HG02973 (cell line): Measurements from ENCODE around the gene FAM181B.
A peak's percentile ranks its signal among the peaks of the same experiment; 100 is the strongest.
"Not testable (repeated sequence)": the region's sequence is repeated elsewhere in the genome, so short reads cannot be mapped to it uniquely, and the experiment has no call there.

Experiments
- ATAC-seq: cut with Tn5 transposase; IDR thresholded peaks from one replicate; pipeline ENCODE4 v1.9.1; 2021; ENCODE audit warnings: moderate library complexity; ENCODE audit not compliant: unreplicated experiment

The FAM181B gene

DNA sequence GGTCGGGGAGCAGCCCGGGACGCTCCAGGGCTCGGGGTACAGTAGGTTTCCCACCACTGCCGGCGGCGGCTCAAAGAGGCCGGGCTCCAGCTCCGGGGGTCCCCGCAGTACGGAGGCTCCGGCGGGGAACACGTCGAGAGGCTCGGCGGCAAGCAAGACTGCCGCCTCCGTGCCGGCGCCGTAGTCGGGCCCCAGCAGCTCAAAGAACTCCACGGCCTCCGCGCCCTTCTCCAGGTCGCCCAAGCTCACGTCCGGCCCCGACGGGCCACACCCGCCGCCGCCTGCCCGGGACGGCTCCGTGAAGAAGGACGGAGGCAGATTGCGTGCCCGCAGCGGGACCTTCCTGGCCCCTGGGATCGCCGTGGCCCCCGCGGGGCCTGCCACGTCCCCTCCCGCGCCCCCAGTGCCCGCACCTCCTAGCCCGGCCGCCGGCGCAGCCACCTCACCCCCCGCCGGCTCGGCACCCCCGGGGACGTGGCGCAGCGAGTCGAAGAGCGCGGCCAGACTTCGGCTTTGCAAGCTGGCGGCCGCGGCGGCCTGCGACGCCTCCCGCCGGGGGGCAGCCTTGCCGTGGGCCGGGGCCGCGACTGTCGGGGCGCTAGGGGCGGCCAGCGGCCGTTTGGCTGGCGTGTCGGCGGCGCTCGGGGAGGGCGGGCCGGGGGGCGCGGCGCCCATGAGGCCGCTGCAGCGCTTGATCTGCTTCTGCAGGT, 775 bp downstream of the FAM181B start:
- peak; percentile 25 for ATAC-seq

DNA sequence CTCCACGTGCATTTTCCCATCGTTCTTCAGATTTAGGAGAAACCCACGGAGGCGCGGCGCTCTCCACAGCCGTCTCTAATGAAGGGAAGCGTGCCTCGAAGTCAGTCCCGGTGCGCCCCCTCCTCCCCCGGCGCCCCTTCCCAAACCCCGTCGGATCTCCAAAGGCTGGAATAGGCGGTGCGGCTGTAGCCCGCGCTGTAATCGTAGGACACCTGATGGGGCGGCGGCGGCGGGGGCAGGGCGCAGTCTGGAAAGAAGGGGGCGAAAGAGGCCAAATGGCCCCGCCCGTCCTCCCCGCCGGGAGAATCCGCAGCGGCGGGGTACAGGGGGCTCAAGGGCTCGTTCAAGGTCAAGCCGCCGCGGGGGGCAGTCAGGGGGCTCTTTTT, 1.3 kb downstream of the FAM181B start:
- ATAC-seq: no peak

DNA sequence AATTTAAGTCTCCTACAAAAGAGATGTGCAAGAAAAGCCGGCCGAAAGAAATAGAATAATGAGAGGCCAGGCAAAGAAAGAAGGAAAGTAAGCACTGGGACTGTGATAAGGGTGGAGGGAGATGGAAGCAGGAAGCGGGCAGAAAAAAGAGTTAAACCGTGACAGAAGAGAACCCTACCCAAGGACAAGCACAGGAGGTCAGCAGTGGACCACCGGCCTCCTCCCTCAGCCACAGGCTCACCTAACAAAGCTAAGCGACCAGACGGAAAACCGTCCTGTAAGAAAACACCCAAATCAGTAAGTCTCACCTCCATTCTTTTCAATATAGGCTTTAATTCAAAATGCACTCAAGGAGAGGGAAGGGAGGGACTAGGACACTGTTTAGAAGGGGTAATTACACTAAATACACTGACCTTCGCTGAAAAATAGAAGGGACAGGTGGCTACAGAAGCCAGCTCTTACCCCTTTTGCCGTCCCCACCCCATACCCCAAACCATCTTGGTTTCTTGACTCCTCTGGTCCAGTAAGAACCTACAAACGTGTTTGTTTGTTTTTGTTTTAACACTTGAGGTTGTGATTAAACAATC, 1.9 kb downstream of the FAM181B start:
- no peak for ATAC-seq

GRCh38 chr11:82730754-82731153, 2.9 kb downstream of the FAM181B start:
- ATAC-seq: no peak

DNA sequence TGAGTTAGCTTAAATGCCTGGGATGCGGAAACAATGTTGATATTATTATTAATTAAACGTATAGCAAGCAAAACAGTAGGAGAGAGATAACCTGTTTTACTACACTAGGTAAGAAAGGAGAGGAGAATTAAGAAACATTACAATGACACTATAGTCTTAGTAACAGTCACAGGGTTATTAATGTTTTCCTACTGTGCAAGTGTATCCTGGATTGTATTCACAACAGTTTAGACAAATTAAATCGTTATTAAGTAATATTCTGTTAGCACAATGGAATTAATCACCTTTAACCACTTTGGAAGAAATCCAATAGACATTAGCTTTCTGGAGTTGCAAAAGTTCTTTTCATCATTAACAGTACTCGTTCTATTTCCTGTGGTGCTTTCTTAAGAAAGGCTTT, 3.4 kb downstream of the FAM181B start:
- ATAC-seq: no peak

GRCh38 chr11:82724026-82724425, 9.6 kb downstream of the FAM181B start:
- ATAC-seq: no peak

- no peak for ATAC-seq
Observed at GRCh38 chr11:82722231-82722630, 11.4 kb downstream of the FAM181B start.

GRCh38 chr11:82720267-82721065, 13.2 kb downstream of the FAM181B start:
- ATAC-seq: no peak

DNA sequence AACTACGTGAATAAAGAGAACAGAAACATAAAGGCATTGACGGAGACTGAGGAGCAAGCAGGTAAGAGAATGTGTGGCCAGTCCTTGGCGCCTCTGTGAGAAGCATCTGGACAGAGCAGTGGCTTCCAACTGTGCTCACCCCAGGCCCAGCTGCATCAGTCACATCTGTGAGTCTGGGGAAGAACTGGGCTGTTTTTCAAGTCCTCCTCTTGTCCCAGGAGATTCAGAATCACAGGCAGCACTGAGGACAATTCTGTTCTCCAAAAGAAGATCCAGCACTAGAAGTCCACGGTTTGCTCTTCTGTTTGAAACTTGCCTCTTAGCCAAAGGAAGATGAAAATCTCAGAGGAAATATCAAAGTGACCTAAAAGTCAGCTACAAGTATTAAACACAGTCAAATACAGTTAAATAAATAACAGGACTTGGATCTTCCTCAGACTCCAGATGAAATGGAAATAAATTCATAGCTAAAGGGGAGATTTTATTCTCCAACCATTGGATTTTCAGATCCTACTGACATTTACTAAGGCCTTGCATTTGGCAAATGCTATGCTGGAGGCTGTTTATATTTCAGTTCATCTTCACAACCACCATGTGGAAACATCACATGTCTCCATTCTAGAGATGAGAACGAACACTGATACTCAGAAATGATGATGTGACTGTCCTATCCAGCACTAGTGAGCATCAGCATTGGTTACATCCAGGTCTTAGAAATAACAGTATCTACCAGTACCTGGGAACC, 14.1 kb downstream of the FAM181B start:
- ATAC-seq: no peak

GRCh38 chr11:82718821-82719220, 14.8 kb downstream of the FAM181B start:
- no peak for ATAC-seq

DNA sequence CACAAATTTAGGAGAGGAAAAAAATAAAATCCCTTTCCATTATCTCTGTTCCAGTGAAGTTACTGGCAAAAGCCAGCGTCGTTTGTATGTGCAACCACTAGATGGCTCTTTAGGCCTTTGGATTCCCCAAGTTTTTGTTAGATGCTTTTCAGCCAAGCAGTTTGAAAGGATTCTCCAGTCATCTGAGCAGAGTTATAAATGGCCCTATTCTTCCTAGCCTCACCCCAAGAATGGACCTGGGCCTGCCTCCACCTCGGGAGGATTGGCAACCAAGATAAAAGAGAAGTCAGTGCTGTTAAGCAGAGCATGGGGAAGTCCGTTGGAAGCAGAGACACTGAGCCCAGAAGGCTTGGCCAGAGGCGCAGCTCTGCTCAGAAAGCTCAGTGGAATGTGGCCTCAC, 15.4 kb downstream of the FAM181B start:
- ATAC-seq: no peak

- no peak for ATAC-seq
Observed at GRCh38 chr11:82714346-82715174, 19.1 kb downstream of the FAM181B start.

DNA sequence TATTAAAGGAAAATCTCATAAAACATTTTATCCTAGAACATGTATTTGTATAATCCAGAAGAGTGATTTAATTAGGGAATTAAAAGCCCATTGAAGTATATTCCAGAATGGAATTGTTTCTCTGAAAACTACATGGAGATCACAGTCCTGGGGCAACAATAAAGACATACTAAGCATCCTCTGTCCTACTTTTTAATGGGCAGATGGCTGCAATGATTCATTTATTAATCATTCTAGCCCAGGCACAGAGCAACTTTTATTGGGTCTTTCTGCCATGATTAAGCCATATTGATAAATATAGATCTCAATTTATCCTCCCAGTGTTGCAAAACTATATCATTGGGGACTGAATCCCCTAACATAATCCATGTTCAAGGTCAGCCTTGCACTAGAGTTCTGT, 22.0 kb downstream of the FAM181B start:
- ATAC-seq: no peak

DNA sequence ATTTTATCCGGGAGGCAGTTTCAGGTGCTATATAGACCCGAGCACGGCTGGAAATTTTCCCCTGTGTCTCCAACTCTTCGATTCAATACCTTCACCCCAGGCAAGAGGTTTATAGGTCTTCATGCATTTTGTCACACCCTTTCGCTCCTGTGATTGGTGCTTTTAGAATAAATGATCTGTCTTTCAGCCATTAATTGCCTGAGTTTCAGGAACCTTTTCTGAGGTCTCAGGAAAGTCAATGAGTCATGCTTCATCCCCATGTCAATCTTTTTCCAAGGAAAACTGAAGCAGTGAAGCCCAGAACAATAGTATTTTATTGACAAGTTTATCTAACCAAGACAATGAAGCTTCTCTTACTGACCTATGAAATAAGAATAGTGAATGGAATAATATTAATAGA, 29.9 kb downstream of the FAM181B start:
- ATAC-seq: no peak

DNA sequence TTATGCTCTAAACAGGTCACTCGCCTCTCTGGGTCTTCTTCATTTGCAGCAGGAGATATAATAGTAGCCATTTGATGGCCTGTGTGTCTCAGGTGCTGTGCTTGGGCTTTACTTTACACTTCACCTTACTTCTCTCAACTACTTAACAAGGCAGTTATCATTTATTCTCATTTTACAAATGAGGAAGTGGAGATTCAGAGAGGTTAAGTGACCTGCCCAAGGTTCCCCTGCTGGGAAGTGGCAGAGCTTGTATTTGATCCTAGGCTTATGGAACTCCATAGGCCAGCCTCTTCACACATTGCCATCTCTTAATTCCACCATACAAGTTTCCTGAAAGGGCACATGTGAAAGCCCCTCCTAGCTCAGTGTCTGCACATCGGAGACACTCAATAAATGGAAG, 30.4 kb downstream of the FAM181B start:
- ATAC-seq: no peak

DNA sequence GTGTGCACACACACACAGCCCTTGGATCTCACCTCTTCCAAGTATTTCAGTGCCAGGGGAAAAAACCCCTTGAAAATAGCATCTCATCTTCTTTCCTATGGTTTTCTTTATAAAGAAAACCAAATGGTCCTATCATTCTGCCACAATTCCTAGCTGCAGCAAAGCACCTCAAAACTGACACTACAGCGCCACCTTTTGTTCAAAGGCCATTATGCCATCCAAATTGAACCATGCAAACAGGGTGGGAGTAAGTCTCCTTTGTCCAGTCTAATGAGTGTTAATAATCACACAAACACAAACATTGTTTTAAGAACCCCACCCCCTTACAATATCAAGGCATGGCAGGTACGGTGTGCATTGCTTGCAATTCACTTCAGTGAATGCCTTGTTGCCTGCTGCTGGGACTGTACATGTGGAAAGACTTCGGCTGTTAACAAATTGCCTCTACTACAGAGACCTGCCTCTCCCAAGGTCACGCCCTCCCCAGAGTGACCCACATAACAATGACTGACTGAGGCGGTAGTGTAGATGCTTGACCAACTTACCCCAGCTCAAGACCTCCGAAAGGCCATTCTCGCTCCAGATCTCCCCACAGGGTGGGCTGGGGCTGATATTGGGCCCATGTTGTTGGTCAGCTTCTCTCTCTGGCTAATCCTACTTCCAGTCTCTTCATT, 31.7 kb downstream of the FAM181B start:
- no peak for ATAC-seq

GRCh38 chr11:82698576-82699352, 34.9 kb downstream of the FAM181B start:
- no peak for ATAC-seq

- no peak for ATAC-seq
Observed at GRCh38 chr11:82692981-82693380, 40.7 kb downstream of the FAM181B start.

GRCh38 chr11:82689347-82689746, 44.3 kb downstream of the FAM181B start:
- ATAC-seq: not testable (repeated sequence)
